ENCODE results near the gene FAH.
A peak's percentile ranks its signal among the peaks of the same experiment; 100 is the strongest.

FAH gene

DNA sequence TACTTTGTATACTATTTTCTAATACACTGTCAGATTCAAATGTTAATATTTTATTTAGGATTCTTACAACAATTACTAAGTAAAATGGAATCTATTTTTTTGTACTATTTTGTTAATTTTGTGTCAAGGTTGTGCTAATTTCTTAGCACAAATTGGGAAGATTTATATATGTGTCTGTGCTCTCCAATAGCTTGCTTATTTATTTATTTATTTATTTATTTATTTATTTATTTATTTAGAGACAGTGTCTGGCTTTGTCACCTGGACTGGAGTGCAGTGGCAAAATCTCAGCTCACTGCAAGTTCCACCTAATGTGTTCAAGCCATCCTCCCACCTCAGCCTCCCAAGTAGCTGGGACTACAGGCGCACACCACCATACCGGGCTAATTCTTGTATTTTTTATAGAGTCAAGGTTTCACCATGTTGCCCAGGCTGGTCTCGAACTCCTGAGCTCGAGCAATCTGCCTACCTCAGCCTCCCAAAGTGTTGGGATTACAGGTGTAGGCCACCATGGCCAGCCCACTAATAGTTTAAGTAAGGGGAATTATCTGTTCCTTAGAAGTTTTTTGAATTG, 64.6 kb downstream of the FAH start:
- H3K4me3 ChIP-seq (ENCODE audit: low read depth, low read length) = no peak overlapping the region
- DNase-seq (ENCODE audit: low read depth) = no peak
- TF ChIP-seq, protein P1, sequence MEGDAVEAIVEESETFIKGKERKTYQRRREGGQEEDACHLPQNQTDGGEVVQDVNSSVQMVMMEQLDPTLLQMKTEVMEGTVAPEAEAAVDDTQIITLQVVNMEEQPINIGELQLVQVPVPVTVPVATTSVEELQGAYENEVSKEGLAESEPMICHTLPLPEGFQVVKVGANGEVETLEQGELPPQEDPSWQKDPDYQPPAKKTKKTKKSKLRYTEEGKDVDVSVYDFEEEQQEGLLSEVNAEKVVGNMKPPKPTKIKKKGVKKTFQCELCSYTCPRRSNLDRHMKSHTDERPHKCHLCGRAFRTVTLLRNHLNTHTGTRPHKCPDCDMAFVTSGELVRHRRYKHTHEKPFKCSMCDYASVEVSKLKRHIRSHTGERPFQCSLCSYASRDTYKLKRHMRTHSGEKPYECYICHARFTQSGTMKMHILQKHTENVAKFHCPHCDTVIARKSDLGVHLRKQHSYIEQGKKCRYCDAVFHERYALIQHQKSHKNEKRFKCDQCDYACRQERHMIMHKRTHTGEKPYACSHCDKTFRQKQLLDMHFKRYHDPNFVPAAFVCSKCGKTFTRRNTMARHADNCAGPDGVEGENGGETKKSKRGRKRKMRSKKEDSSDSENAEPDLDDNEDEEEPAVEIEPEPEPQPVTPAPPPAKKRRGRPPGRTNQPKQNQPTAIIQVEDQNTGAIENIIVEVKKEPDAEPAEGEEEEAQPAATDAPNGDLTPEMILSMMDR (IDR thresholded peaks at IDR 0.05; ENCODE audit: low read depth, low read length, missing control alignments) = no peak

- no peak overlapping the region for H3K4me3 ChIP-seq (ENCODE audit: low read depth, low read length)
- TF ChIP-seq, protein P1 (IDR thresholded peaks at IDR 0.05; ENCODE audit: low read depth, low read length, missing control alignments) = no peak
- no peak for DNase-seq (ENCODE audit: low read depth)
These were observed 67.2 kb downstream of the FAH start for GRCh38 chr15:80219955-80220354.

GRCh38 chr15:80228959-80229610, 76.3 kb downstream of the FAH start:
- TF ChIP-seq, protein P1 (IDR thresholded peaks at IDR 0.05; ENCODE audit: low read depth, low read length, missing control alignments) = no peak
- no peak overlapping the region for H3K4me3 ChIP-seq (ENCODE audit: low read depth, low read length)
- no peak for DNase-seq (ENCODE audit: low read depth)

DNA sequence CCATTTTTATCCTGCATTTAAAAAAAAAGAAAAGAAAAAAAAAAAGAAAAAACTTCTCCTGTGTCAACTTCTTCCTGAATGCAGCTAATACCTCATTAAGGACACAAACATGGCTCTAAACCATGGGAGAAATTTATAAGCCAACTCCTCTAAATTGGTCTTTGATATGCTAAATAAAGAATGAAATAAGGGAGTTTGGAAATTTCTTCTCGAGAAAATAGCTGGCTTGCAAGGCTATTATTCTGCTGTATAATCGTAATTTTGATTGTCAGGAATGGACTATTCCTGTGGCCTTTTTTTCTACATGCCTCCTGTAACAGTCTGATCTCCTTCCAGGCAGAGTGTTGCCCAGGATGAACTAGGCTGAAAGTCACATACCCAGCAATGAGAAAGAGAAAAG, 78.6 kb downstream of the FAH start:
- no peak for DNase-seq (ENCODE audit: low read depth)
- H3K4me3 ChIP-seq (ENCODE audit: low read depth, low read length) = no peak overlapping the region
- TF ChIP-seq, protein P1 (IDR thresholded peaks at IDR 0.05; ENCODE audit: low read depth, low read length, missing control alignments) = no peak

DNA sequence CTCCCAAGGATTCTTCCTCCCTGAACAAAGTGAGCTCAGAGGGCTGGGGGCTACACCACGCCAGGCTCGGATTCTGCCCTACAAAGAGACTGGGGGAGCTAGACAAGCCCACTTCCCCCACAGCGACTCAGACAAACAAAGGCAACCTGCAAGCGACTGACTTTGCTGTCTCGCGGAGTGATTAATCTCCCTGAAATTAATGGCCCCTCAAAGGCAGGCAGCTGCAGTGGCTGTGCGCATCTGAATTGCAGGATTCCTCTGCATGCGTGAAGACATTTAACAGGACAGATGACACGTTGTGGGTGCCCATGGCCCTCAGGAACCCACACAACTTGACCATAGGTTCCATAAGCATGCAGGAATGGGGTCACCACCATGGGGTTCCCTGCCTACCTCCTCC, 80.8 kb downstream of the FAH start:
- DNase-seq (ENCODE audit: low read depth) = no peak
- TF ChIP-seq, protein P1 (IDR thresholded peaks at IDR 0.05; ENCODE audit: low read depth, low read length, missing control alignments) = no peak
- no peak overlapping the region for H3K4me3 ChIP-seq (ENCODE audit: low read depth, low read length)

DNA sequence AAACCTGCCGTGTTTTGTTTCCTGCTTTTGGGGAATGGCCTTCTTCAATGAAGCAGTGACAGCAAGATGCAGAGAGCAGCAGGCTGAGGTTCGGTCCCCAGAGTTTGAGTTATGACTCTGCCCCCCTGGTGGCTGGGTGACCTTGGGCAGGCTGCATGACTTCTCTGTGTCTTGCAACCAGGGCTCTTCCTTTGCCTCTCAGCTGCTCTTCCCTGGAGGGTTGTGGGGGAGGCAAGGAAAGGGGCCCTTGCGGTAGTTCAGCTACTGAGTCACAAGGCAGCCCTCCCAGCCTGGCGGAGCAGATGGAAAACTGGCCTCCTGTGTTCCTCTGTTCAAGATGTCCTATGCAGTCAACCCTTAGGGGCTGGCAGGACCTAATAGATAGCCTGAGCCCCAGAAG, 82.1 kb downstream of the FAH start:
- TF ChIP-seq, protein P1 (IDR thresholded peaks at IDR 0.05; ENCODE audit: low read depth, low read length, missing control alignments) = peak; percentile 89
- no peak overlapping the region for H3K4me3 ChIP-seq (ENCODE audit: low read depth, low read length)
- DNase-seq (ENCODE audit: low read depth) = peak; percentile 21

All from GM12864 (cell line).